Measurements from ENCODE around the gene UBXN11. TPM values are rescaled to one million over a fixed set of nuclear protein-coding genes. Genes with fewer than 3 reads are reported as not detected.

UBXN11 gene
- total and polyA plus RNA-seq, 5 donors = 13.3 to 18.5 (median 13.9) TPM

DNA sequence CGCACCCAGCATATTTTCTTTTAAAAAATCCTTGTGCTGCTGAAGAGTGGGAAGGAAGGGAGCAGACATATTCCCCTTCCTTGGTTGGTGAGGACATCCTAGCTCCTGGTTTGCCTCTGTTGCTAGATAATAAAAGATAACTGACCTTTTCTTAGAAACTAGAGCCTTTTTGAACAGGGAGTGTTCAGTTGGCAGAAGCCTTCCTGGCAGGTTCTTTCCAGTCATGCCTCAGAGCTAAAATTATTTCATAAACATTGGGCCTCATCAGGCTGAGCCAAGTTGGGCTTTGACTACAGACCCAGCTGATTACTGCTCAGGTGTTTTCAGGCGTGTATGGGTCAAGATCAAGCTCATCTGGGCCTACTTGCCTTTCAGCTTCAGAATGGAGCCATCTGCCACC lies 49.2 kb downstream of the UBXN11 start:
- Histone ChIP-seq H3K4me1 (ENCODE audit: control insufficient read depth, insufficient read depth, low read length) (peaks cover 3% of the 10 kb centered on the region), H3K4me3 (ENCODE audit: low read length) (no peak overlapping the region), H3K9me3 (ENCODE audit: control insufficient read depth, low read length) (no peaks in the 10 kb centered on the region), H3K27ac (ENCODE audit: low read length) (peak overlapping the region; percentile 83), H3K27me3 (ENCODE audit: control insufficient read depth, insufficient read depth) (no peaks in the 10 kb centered on the region)
- WGBS = 79% methylated on average over 2 of the region's 2 CpGs
- peak; percentile 57 to 66 for ATAC-seq
- DNase-seq = no peak
- intact Hi-C loops (cut with DNase I) = no loop called here

DNA sequence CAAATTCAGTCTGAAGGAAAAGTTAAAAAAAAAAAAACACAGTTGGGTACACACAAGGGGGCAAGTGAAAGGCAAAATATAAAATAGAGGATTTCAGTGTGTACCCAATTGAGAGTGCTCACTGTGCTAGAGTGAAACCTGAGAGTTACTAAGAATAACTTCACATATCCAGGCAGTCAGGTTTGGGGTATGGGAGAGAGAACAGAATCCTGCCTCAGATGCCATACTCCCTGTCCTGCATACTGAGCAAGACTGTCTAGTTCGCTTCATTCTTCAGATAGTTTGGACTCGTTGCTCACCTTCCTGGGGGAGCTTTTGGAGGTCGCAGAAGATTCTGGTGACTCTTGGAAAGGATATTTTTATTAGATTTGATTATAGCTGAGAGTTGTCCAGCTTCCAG lies 52.0 kb downstream of the UBXN11 start:
- Histone ChIP-seq H3K27ac (ENCODE audit: low read length) (peak overlapping the region; percentile 67), H3K27me3 (ENCODE audit: control insufficient read depth, insufficient read depth) (no peaks in the 10 kb centered on the region), H3K4me1 (ENCODE audit: control insufficient read depth, insufficient read depth, low read length) (peaks cover 3% of the 10 kb centered on the region), H3K9me3 (ENCODE audit: control insufficient read depth, low read length) (no peaks in the 10 kb centered on the region), H3K4me3 (ENCODE audit: low read length) (peak overlapping the region; percentile 30)
- WGBS = 68% methylated on average over 3 of the region's 3 CpGs
- DNase-seq (no peak), ATAC-seq (peak in 1 of 2 donors; percentile 78)
- intact Hi-C loops (cut with DNase I) = no loop called here

DNA sequence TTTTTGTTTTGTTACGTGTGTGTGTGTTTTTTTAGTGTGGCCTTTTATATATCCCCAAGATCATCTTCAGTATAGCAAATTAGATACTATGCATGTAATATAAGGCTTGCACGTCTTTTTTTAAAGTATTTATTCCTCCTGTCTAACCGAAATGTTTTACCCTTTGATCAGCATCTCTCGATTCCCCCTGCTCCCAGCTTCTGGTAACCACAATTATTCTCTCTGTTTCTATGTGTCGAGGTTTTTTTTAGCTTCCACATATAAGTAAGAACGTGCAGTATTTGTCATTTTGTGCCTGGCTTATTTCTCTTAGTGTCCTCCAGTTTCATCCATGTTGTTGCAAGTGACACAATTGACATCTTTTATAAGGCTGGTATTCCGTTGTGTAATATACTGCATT lies 53.7 kb downstream of the UBXN11 start:
- intact Hi-C loops (cut with DNase I) = no loop called here

DNA sequence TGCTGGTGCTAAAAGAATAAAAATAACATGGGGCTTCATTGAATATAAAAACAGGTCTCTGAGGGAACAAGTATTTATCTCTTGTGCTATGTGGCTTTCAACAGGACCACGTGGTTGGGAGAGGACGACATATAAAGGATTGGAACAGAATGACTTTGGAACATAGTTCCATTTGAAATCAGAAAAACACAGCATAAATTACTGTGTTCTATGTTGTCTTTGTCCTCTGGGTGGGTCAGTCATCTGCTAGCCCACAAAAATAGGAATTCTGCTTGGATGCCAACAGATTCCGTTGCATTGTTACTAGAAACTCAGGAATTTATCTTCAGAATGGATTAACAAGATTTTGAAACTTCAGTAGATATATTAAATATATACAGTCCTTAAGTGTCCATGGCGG lies 66.5 kb downstream of the UBXN11 start:
- no peak for ATAC-seq
- no peak for DNase-seq
- Histone ChIP-seq H3K9me3 (ENCODE audit: control insufficient read depth, low read length) (no peaks in the 10 kb centered on the region), H3K27ac (ENCODE audit: low read length) (no peak overlapping the region), H3K27me3 (ENCODE audit: control insufficient read depth, insufficient read depth) (no peaks in the 10 kb centered on the region), H3K4me1 (ENCODE audit: control insufficient read depth, insufficient read depth, low read length) (no peaks in the 10 kb centered on the region), H3K4me3 (ENCODE audit: low read length) (no peak overlapping the region)
- intact Hi-C loops (cut with DNase I) = loop anchor here in 1 of 4 donors (10.0 kb wide), 1 partner anchor 75 kb away; the partner anchor contains the start of genes C1orf232 and ZNF593
- WGBS = 66% methylated on average over 4 of the region's 4 CpGs

More for the DNA sequence above, 53.7 kb downstream of the UBXN11 start:
- Histone ChIP-seq H3K27me3 (ENCODE audit: control insufficient read depth, insufficient read depth) (no peaks in the 10 kb centered on the region), H3K4me1 (ENCODE audit: control insufficient read depth, insufficient read depth, low read length) (no peaks in the 10 kb centered on the region), H3K4me3 (ENCODE audit: low read length) (no peak overlapping the region), H3K9me3 (ENCODE audit: control insufficient read depth, low read length) (no peaks in the 10 kb centered on the region), H3K27ac (ENCODE audit: low read length) (no peak overlapping the region)
- no peak for DNase-seq
- WGBS = 79% methylated on average over 7 of the region's 7 CpGs
- no peak for ATAC-seq

DNA sequence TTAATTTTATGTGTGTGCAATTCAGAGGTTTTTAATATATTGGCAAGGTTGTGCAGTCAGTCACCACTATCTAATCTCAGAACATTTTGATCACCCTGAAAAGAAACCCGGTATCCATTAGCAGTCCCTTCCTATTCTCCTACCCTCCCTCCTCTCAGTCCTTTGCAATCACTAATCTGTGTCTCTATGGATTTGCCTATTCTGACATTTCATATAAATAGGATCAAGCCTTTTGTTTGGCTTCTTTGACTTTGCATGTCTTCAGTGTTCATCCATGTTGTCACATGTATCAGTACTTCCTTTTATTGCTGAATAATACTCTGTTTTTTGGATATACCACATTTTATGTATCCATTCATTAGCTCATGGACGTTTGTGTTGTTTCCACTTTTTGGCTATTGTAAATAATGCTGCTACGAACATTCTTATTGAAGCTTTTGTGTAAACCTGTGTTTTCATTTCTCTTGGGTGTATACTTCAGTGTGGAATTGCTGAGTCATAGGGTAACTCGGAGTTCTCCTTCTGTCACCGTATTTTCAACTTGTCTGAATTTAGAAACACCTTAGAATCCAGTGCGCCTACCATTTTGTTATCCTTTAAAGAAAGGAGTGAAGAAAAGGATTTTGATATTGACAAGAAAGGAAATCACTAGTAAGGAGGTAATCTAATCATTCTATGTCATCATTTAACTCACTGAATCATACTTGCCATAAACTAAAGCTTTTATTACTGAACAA lies 69.0 kb downstream of the UBXN11 start:
- H3K4me1 ChIP-seq (ENCODE audit: control insufficient read depth, insufficient read depth, low read length) = no peaks in the 10 kb centered on the region
- no peak for DNase-seq
- H3K27ac ChIP-seq (ENCODE audit: low read length) = no peak overlapping the region
- intact Hi-C loops (cut with DNase I) = loop anchor here in 1 of 4 donors (10.0 kb wide), 1 partner anchor 73 kb away; the partner anchor contains the start of genes C1orf232 and ZNF593
- no peaks in the 10 kb centered on the region for H3K27me3 ChIP-seq (ENCODE audit: control insufficient read depth, insufficient read depth)
- no peak for ATAC-seq
- 66% methylated on average over 6 of the region's 6 CpGs for WGBS
- H3K9me3 ChIP-seq (ENCODE audit: control insufficient read depth, low read length) = no peaks in the 10 kb centered on the region
- H3K4me3 ChIP-seq (ENCODE audit: low read length) = no peak overlapping the region

DNA sequence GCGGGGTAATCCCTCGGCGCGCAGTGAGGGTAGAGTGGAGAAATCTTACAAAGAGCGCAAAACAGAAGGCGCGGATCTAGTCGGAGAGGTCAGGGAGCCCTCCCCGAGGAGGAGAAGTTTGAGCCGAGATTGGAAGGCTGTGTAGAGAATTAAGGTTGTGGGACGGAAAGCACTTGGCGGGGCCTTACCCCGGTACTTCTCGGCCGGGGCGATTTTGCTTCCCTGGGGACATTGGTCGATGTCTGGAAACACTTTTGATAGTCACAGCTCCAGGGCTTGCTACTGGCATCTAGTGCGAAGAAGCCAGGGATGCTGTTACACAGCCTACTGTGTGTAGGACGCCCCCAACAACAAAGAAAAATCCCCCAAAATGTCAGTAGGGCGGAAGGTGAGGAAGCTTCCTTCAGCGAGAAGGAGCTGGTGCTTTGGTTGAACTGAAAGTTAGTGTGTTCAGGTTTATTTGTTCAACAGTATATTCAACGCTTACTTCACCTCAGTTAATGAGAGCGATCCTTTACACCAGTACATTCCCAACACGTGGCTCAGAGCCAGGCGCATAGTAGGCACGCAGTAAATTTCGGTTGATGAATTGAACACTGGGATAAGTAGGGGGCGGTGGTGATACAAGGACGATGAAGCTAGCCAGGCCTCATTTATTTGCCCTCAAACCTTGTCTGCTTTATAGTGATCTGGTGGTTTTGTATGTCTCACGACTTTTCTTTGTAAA lies 71.6 kb downstream of the UBXN11 start:
- 4% methylated on average over 30 of the region's 30 CpGs for WGBS
- peak in 1 of 3 donors; percentile 50 for DNase-seq
- no peak for ATAC-seq
- H3K4me1 ChIP-seq (ENCODE audit: control insufficient read depth, insufficient read depth, low read length) = no peaks in the 10 kb centered on the region
- no peaks in the 10 kb centered on the region for H3K9me3 ChIP-seq (ENCODE audit: control insufficient read depth, low read length)
- peak overlapping the region; percentile 54 for H3K4me3 ChIP-seq (ENCODE audit: low read length)
- intact Hi-C loops (cut with DNase I) = loop anchor here in 1 of 4 donors (10.0 kb wide), 1 partner anchor 70 kb away; the partner anchor contains the start of genes C1orf232 and ZNF593
- no peaks in the 10 kb centered on the region for H3K27me3 ChIP-seq (ENCODE audit: control insufficient read depth, insufficient read depth)
- H3K27ac ChIP-seq (ENCODE audit: low read length) = peak overlapping the region; percentile 62

DNA sequence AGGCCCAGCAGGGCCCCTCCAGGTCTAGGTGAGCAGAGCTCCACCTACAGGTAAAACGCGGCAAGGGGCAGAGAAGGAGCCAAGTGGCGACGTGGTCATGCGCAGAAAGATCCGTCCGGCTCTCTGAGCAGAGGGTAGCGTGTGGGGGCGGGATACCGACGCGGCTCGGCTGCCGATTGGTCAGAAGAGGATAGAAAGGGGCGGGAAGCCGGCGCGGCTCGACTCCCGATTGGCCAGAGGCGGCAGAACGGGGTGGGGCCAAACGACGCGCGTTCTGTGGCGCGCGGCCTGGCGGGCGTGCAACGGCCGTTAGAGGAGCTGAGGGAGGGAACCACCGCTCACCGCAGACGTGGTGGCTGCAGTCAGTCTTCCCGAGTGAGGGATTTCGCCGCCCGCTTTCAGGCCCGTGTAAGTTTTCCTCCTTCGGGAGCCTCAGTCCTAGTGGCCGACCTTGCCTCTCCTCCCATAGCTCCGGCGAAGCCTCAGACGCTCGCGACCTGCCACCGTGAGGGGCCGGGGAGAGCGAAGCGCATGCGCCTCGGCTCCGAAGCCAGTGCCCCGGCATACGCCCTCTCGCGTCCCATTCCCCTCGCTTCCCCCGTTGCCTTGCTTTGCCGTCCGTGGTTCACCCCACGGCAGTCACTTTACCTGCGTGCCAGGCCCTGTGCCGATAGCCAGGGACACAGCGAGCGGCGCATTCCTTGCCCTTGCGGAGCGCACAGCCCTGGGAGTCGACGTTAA lies 72.4 kb downstream of the UBXN11 start, which contains the start of gene CEP85:
Gene CEP85 (plus strand): TSS at position 298 of the 741 bp plus-strand sequence. CDS start 5,584 bp downstream, outside the sequence.
- H3K4me1 ChIP-seq (ENCODE audit: control insufficient read depth, insufficient read depth, low read length) = no peaks in the 10 kb centered on the region
- DNase-seq = peak; percentile 98 to 99 (median 99)
- peak; percentile 100 for ATAC-seq
- peak within 1 kb of the TSS; percentile 54 for H3K4me3 ChIP-seq (ENCODE audit: low read length)
- no peaks in the 10 kb centered on the region for H3K9me3 ChIP-seq (ENCODE audit: control insufficient read depth, low read length)
- peak within 1 kb of the TSS; percentile 62 for H3K27ac ChIP-seq (ENCODE audit: low read length)
- H3K27me3 ChIP-seq (ENCODE audit: control insufficient read depth, insufficient read depth) = no peaks in the 10 kb centered on the region
- WGBS = under 1% methylated on average over 73 of the region's 73 CpGs
- intact Hi-C loops (cut with DNase I) = loop anchor here in 1 of 4 donors (10.0 kb wide), 1 partner anchor 69 kb away; the partner anchor contains the start of genes C1orf232 and ZNF593

Other genes starting within 250 kb of the UBXN11 start
- 100 to 1,000 TPM; 121 to 194 (median 155) TPM for gene TRIM63, start 239.0 kb downstream of the UBXN11 start, total RNA-seq
- gene TRIM63, start 239.0 kb downstream of the UBXN11 start, polyA plus RNA-seq = 184 TPM
- 1 to 10 TPM; 3.7 to 5.2 (median 4.5) TPM for gene PDIK1L, start 194.8 kb downstream of the UBXN11 start, total RNA-seq
- gene PDIK1L, start 194.8 kb downstream of the UBXN11 start, polyA plus RNA-seq = 1.1 TPM
- gene FAM110D, start 147.6 kb downstream of the UBXN11 start, total RNA-seq = 1 to 10 TPM; 1.9 to 2.7 (median 2.5) TPM
- gene FAM110D, start 147.6 kb downstream of the UBXN11 start, polyA plus RNA-seq = 4.2 TPM
- gene C1orf232, start 137.7 kb downstream of the UBXN11 start, total RNA-seq = not detected
- gene C1orf232, start 137.7 kb downstream of the UBXN11 start, polyA plus RNA-seq = not detected
- 10 to 100 TPM; 14.4 to 24.2 (median 20.5) TPM for gene ZNF593, start 136.7 kb downstream of the UBXN11 start, total RNA-seq
- 31.9 TPM for gene ZNF593, start 136.7 kb downstream of the UBXN11 start, polyA plus RNA-seq
- gene ZNF593OS, start 134.8 kb downstream of the UBXN11 start, total RNA-seq = not detected
- 0.18 TPM for gene ZNF593OS, start 134.8 kb downstream of the UBXN11 start, polyA plus RNA-seq
- 1 to 10 TPM in 3 of 4 donors, under 1 TPM in 1; 0.62 to 1.8 (median 1.4) TPM for gene CNKSR1, start 129.1 kb downstream of the UBXN11 start, total RNA-seq
- 0.86 TPM for gene CNKSR1, start 129.1 kb downstream of the UBXN11 start, polyA plus RNA-seq
- gene CATSPER4, start 116.0 kb downstream of the UBXN11 start, total RNA-seq = not detected
- not detected for gene CATSPER4, start 116.0 kb downstream of the UBXN11 start, polyA plus RNA-seq
- gene CEP85, start 72.4 kb downstream of the UBXN11 start, total RNA-seq = 10 to 100 TPM; 18.9 to 56.2 (median 32.9) TPM
- gene CEP85, start 72.4 kb downstream of the UBXN11 start, polyA plus RNA-seq = 20.7 TPM
- gene SH3BGRL3, start 26.6 kb downstream of the UBXN11 start, total RNA-seq = 10 to 100 TPM; 28.9 to 71.3 (median 51.1) TPM
- gene SH3BGRL3, start 26.6 kb downstream of the UBXN11 start, polyA plus RNA-seq = 41.9 TPM
- 1 to 10 TPM; 1.8 to 5.7 (median 4.1) TPM for gene CD52, start 11.3 kb upstream of the UBXN11 start, total RNA-seq
- 4.5 TPM for gene CD52, start 11.3 kb upstream of the UBXN11 start, polyA plus RNA-seq
- not detected for gene CRYBG2, start 47.5 kb upstream of the UBXN11 start, total RNA-seq
- gene CRYBG2, start 47.5 kb upstream of the UBXN11 start, polyA plus RNA-seq = not detected
- under 1 TPM in 1 of 4 donors, not detected in 3; 0.23 TPM for gene ZNF683, start 66.1 kb upstream of the UBXN11 start, total RNA-seq
- gene ZNF683, start 66.1 kb upstream of the UBXN11 start, polyA plus RNA-seq = not detected
- gene LIN28A, start 104.2 kb upstream of the UBXN11 start, total RNA-seq = not detected
- gene LIN28A, start 104.2 kb upstream of the UBXN11 start, polyA plus RNA-seq = not detected
- gene DHDDS, start 125.7 kb upstream of the UBXN11 start, total RNA-seq = 10 to 100 TPM; 27.0 to 34.0 (median 30.0) TPM
- 21.5 TPM for gene DHDDS, start 125.7 kb upstream of the UBXN11 start, polyA plus RNA-seq
- 100 to 1,000 TPM; 125 to 176 (median 136) TPM for gene HMGN2, start 165.8 kb upstream of the UBXN11 start, total RNA-seq
- 152 TPM for gene HMGN2, start 165.8 kb upstream of the UBXN11 start, polyA plus RNA-seq
- gene RPS6KA1, start 223.1 kb upstream of the UBXN11 start, total RNA-seq = 1 to 10 TPM; 2.7 to 7.0 (median 5.6) TPM
- gene RPS6KA1, start 223.1 kb upstream of the UBXN11 start, polyA plus RNA-seq = 2.0 TPM